ENCODE results near the gene LRRTM2.
"Not testable (repeated sequence)": the region's sequence is repeated elsewhere in the genome, so short reads cannot be mapped to it uniquely, and the experiment has no call there.

Gene LRRTM2

GRCh38 chr5:138874771-138875551, at the start of gene LRRTM2:
TSS of gene LRRTM2 (minus strand) at chr5:138875335. CDS start at chr5:138874911, 424 bp downstream.
- DNase-seq = no peak

DNA sequence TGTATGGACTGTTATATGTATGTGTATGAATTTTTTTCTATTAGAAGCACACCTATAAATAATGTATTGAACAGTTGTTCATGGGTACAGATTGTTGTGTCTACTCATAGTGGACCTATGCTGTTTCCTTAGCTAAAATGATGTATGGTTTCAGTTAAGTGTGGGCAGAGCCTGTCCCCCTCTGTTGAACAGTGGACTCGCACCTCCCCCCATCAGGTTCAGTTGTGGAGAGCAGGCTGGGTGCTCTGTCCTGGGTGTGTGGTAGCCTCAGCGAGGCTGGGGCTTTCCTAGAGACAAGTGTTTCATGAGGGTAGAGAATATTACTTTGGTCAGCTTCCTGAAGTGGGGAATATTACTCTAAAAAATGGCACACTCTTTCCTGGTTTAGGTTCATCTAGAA, 47.4 kb upstream of the LRRTM2 start:
- DNase-seq = no peak

DNA sequence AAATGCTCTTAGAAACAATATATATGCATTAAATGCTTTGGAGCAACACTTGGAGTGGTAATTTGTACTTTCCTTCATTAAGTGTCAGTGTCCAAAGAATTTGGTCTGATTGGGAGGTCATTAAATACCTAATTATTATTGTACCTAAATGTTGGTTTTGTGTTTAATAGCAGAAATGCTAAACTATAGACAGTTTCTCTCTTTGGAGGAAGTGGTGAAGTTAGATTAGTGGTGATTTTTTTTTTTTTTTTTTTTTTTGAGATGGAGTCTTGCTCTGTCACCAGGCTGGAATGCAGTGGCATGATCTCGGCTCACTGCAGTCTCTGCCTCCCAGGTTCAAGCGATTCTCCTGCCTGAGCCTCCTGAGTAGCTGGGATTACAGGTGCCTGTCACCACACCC, 46.2 kb upstream of the LRRTM2 start:
- not testable (repeated sequence) for DNase-seq

DNA sequence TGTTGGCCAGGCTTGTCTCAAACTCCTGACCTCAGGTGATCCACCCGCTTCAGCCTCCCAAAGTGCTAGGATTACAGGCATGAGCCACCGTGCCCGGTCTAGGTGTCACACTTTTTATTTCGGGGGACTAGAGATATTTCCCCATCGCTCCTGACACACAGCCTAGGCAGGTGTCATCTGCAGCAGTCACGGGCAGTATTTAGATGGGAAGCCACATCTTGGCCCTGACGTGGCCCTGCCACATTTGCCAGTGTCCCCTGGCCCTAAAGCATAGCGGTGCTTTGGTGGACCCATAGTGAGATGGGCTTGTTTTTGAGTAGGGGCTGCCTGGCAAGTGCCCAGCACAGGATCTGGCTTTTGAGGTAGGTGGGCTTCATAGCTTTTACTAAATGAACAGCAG, 45.0 kb upstream of the LRRTM2 start:
- no peak for DNase-seq

DNA sequence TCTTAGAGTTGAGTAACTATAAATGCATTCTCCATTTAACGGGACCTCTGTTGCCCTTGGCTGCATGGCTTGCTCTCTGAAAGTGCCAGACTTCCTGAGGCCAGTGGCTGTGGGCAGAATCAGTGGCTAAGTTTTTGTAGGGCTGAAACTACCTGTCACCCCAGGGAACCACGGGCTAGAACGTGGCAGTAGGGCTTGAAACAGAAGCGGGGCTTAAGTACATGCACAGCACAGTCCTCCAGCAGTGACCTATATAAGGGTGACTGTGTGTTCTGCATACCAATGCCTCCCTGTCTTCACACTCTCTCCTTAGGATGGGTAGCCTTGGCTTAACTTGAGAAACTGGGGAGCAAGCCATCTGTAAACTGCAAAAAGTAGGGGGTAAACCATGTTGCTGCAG, 43.6 kb upstream of the LRRTM2 start:
- DNase-seq = no peak

- DNase-seq = no peak
Observed at GRCh38 chr5:138914338-138914737, 39.2 kb upstream of the LRRTM2 start.

GRCh38 chr5:138913773-138914172, 38.6 kb upstream of the LRRTM2 start:
- no peak for DNase-seq

- no peak for DNase-seq
Observed at GRCh38 chr5:138912093-138912492, 37.0 kb upstream of the LRRTM2 start.

- no peak for DNase-seq
Observed at GRCh38 chr5:138911441-138911840, 36.3 kb upstream of the LRRTM2 start.

GRCh38 chr5:138910546-138911185, 35.5 kb upstream of the LRRTM2 start:
- no peak for DNase-seq

- DNase-seq = no peak
Observed at GRCh38 chr5:138909734-138910133, 34.6 kb upstream of the LRRTM2 start.

GRCh38 chr5:138905541-138905940, 30.4 kb upstream of the LRRTM2 start:
- DNase-seq = no peak

GRCh38 chr5:138903130-138903775, 28.1 kb upstream of the LRRTM2 start:
- DNase-seq = no peak

DNA sequence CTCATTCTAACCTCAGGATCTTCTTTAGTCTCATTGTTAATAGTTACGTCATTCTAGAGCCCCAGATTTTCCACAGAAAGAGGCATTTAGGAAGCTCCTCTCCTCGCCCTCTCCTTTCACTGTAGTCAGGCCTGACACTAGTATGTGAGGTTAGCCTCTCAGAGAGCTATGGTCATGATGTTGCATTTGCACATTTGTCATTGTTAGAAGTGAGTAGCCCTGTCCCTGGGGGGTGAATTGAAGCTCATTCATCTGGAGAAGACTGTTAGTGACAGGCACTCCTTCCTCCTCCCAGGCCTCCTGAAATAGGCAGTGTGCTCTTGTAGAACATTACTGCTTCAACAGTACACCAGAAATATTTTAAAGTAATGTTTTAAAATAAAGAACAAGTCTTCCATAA, 26.6 kb upstream of the LRRTM2 start:
- DNase-seq = no peak

DNA sequence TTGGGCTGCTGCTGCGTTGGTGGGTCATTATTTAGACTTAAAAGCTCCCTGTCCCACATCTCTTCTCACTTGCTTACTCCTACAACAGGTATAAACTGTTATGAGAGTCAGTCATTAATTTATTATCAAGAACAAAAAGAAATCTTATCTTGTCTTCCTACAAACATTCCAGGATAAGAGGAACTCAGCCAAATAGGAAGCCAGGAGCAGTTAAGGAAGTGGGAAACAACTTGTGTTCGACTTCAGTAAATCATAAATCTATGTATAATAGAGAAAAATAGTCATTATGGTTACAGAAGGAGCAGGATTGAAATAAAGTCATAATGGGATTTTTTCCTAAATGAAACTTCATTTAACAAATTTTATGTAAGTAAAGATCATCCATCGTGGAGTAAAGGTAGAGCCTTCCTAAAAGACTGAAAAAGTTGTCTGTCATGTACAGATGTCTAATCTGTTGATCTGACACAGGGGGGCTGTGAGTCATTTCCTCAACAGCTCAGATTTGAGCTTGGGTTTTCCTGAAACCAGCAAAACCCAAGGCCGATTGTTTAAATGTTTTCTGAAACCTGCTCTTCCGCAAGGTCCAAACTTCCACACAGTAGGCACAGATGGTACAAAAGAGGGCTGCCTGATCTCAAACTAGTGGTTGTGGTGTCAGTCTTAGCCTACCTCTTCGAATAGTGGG, 25.3 kb upstream of the LRRTM2 start:
- DNase-seq = peak in 1 of 2 donors; percentile 13

DNA sequence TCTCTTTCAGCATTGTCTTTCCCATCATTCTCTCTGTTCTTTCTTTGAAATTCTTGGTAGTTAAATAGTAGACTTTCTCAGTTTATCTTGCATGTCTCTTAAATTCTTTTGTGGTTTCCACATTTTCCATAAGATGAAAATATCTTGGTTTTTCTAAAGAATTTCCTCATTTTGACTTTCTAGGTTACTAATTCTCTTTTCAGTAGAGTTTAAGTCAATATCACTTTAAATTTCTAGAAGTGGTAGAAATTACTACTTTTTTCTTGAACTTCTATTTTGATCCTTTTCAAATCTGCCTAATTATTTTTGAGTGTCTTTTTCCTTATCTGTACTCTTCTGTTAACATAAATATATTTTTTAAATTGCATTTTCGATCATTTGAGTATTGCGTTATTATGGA, 23.6 kb upstream of the LRRTM2 start:
- DNase-seq = no peak

DNA sequence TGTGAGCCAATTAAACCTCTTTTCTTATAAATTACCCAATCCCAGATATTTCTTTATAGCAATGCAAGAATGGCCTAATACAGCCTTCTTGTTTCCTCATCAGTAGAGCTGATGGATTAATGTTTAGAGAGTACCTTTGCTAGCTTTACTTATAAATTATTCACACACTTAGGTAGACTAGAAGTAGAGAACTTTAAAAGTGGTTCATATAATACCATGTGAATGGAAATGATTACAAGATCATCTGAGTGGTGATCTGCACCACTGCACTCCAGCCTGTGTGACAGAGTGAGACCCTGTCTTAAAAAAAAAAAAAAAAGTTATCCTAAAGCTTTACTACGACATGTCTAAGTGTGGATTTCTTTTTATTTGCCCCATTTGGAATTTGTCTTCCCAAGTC, 23.2 kb upstream of the LRRTM2 start:
- no peak for DNase-seq

DNA sequence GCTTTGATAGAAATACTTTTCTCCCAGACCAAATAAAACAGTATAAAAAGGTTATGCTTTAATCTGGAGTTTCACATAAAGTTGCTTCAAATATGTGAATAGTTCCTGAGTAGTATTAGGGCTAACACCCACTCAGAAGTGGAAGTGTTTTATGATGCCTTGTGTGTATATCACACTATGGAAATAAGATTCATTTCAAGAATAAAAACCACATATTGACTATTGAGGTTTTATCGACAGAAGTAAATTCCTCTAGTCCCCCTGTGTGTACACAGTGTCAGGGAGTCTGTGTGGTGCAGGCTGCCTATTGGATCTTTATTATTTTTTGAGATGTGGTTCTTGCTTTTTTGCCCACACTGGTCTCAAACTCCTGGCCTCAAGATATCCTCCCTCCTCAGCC, 20.8 kb upstream of the LRRTM2 start:
- no peak for DNase-seq

- no peak for DNase-seq
Observed at GRCh38 chr5:138890644-138891043, 15.5 kb upstream of the LRRTM2 start.

DNA sequence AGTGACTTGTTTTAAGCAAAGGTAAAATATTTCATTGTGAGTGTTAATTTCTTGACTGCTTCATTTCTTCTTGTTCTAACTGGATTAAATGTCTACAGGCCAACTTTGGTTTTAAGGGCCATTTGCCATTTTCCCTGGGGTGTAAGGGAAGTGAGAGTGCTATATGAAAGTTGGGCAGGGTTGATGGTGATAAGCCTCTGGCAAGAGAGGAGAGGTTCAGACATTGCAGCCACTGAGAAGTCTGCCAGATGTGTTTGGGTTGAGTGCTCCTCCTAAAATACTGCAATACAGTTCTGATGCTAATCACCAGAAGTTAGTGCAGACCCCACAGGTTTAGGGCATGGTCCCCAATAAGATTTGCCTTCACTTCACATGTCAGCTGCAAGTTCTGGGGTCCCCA, 14.9 kb upstream of the LRRTM2 start:
- no peak for DNase-seq

GRCh38 chr5:138884554-138884953, 9.4 kb upstream of the LRRTM2 start:
- DNase-seq = no peak

GRCh38 chr5:138884094-138884493, 9.0 kb upstream of the LRRTM2 start:
- DNase-seq = no peak

DNA sequence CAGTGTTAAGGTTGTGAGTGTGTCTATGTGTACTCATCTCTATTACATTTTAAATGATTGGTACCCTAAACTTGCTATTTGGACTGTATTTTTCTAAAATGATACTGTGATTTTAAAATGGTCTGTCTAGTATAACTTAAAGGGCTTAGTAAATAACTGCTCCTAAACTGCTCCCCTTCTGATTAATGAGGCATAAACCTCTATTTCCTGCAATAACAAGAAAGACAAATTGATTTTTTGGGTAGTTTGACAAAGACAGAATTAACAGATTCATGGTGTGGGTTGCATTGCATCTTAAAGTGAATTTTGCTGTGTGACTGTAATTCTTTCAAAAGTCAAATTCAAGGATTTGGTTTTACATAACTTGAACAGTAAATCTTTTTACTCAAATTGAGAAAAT, 8.1 kb upstream of the LRRTM2 start:
- DNase-seq = no peak

Measured in stimulated activated CD4-positive, alpha-beta T cell treated with anti-CD3 and anti-CD28 coated beads, Interleukin-2, amount 100 ng/mL, for 24 hours (primary cell).